ENCODE measurements around the gene CREM. TPM values are rescaled to one million over a fixed set of nuclear protein-coding genes. Genes with fewer than 3 reads are reported as not detected.

CREM gene
- total and polyA plus RNA-seq, 5 experiments from 2014 or later: 16.4 to 29.6 (median 20.4) TPM

DNA sequence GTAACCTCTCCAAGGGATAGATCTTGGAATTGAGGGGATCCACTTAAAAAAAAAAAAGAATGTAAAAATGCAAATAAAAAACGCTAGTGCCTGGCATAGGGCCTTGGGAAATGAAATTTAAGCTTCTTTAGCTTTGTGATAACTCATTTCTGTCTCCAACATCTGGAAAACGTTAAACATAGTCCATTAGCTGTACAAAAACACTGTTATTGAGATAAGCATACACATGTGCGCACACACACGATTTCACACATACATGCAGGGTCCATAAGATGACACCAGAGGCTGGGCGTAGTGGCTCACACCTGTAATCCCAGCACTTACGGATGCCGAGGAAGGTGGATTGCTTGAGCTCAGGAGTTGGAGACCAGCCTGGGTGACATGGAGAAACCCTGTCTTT is 22.8 kb upstream of the CREM start:
- POLR2A ChIA-PET: no interaction called here
- no peaks in the 10 kb centered on the region for H3K36me3 Mint-ChIP-seq
- DNase-seq (no peak), ATAC-seq (no peak)
- H3K9me3 Mint-ChIP-seq: no peaks in the 10 kb centered on the region
- no peak overlapping the region for H3K27ac Mint-ChIP-seq
- H3K27me3 Mint-ChIP-seq: peaks cover 0 to 3% (median under 1%) of the 10 kb centered on the region in 5 donors
- H3K4me1 Mint-ChIP-seq: no peaks in the 10 kb centered on the region
- H3K4me3 Mint-ChIP-seq: no peak overlapping the region

- ATAC-seq (no peak), DNase-seq (no peak)
- Mint-ChIP-seq H3K4me1 (no peaks in the 10 kb centered on the region), H3K27ac (peak overlapping the region in 2 of 10 donors; percentile 28 to 37), H3K9me3 (no peaks in the 10 kb centered on the region), H3K36me3 (no peaks in the 10 kb centered on the region), H3K27me3 (peaks cover 0 to 6% (median 3%) of the 10 kb centered on the region in 5 donors), H3K4me3 (no peak overlapping the region)
- POLR2A ChIA-PET: no interaction called here
Measured at GRCh38 chr10:35112571-35112970, 14.1 kb upstream of the CREM start.

GRCh38 chr10:35119378-35119777 is 7.3 kb upstream of the CREM start:
- peaks cover 0 to 1% (median 0%) of the 10 kb centered on the region in 4 donors for H3K4me1 Mint-ChIP-seq
- ATAC-seq: no peak
- POLR2A ChIA-PET: interaction anchor here (2.4 kb wide), 1 partner anchor 76 kb away, joined by 16 read pairs; no protein-coding TSS in a partner anchor
- DNase-seq: no peak
- H3K4me3 Mint-ChIP-seq: no peak overlapping the region
- H3K27me3 Mint-ChIP-seq: no peaks in the 10 kb centered on the region
- no peaks in the 10 kb centered on the region for H3K36me3 Mint-ChIP-seq
- peak overlapping the region in 2 of 10 donors; percentile 57 to 74 for H3K27ac Mint-ChIP-seq
- H3K9me3 Mint-ChIP-seq: no peaks in the 10 kb centered on the region

- no peaks in the 10 kb centered on the region for H3K27me3 Mint-ChIP-seq
- peak overlapping the region in 1 of 10 donors; percentile 17 for H3K4me3 Mint-ChIP-seq
- ATAC-seq: no peak
Measured at GRCh38 chr10:35124540-35124939, 2.1 kb upstream of the CREM start.

GRCh38 chr10:35126062-35126529 is 550 bp upstream of the CREM start:
- no peaks in the 10 kb centered on the region for H3K9me3 Mint-ChIP-seq
- H3K27me3 Mint-ChIP-seq: no peaks in the 10 kb centered on the region
- POLR2A ChIA-PET: interaction anchor here (0.6 to 3.9 kb wide), 10 partner anchors 9 to 1877 kb away, joined by 3 to 78 read pairs (median 4); partner anchors contain the start of gene CUL2
- peak overlapping the region; percentile 81 to 97 (median 92) for H3K4me3 Mint-ChIP-seq
- peak in 1 of 2 donors; percentile 0 for ATAC-seq
- H3K4me1 Mint-ChIP-seq: peaks cover 6 to 45% (median 35%) of the 10 kb centered on the region in 4 donors
- H3K36me3 Mint-ChIP-seq: no peaks in the 10 kb centered on the region
- peak in 2 of 10 donors; percentile 6 to 17 for DNase-seq
- peak overlapping the region; percentile 91 to 100 (median 99) for H3K27ac Mint-ChIP-seq

More at GRCh38 chr10:35124540-35124939, 2.1 kb upstream of the CREM start:
- POLR2A ChIA-PET: no interaction called here
- Mint-ChIP-seq H3K9me3 (no peaks in the 10 kb centered on the region), H3K27ac (peak overlapping the region in 8 of 10 donors; percentile 19 to 100 (median 90)), H3K36me3 (no peaks in the 10 kb centered on the region), H3K4me1 (peaks cover 5 to 33% (median 25%) of the 10 kb centered on the region in 4 donors)
- no peak for DNase-seq

DNA sequence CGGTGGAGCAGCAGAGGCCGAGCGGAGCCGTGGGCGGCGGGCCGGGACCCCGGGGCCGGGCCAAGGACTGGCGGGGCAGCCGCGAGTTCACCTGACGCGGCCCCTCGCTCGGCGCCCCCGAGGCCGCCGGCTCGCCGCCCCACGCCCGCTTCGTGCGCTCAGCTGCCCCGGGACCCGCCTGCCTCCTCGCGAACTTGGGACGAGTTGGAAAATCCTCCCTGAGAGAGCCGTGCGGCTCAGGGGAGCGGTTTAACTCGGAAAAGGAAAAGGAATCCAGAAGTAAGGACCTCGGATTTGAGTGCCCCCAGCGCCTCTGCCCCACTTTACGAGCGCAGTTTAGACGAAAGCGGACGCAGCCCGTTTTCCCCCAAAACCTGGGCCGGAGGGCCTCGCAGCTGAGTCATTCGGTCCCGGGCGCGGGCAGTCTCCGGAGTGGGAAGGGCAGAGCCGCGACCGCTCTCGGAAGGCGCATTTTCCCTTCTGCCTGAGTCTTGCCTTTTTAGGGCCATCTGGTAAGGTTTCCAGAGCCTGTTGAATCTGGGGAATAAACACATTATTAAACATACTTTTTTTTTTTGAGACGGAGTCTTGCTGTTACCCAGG is 744 bp downstream of the CREM start:
- Mint-ChIP-seq H3K4me1 (peaks cover 6 to 58% (median 42%) of the 10 kb centered on the region in 4 donors), H3K36me3 (no peaks in the 10 kb centered on the region), H3K27me3 (no peaks in the 10 kb centered on the region), H3K9me3 (no peaks in the 10 kb centered on the region), H3K4me3 (peak overlapping the region; percentile 82 to 97 (median 92)), H3K27ac (peak overlapping the region; percentile 95 to 100 (median 99))
- POLR2A ChIA-PET: interaction anchor here (0.8 to 3.9 kb wide), 11 partner anchors 9 to 210 kb away, joined by 3 to 78 read pairs (median 4); partner anchors contain the start of gene CUL2
- DNase-seq (peak in 7 of 10 donors; percentile 45 to 79 (median 54)), ATAC-seq (peak; percentile 4 to 26)

GRCh38 chr10:35129185-35129674 is 2.6 kb downstream of the CREM start:
- no peak for DNase-seq
- Mint-ChIP-seq H3K27me3 (no peaks in the 10 kb centered on the region), H3K4me3 (peak overlapping the region in 9 of 10 donors; percentile 75 to 97 (median 89)), H3K36me3 (no peaks in the 10 kb centered on the region), H3K27ac (peak overlapping the region; percentile 61 to 100 (median 99)), H3K9me3 (no peaks in the 10 kb centered on the region), H3K4me1 (peaks cover 8 to 65% (median 55%) of the 10 kb centered on the region in 4 donors)
- no peak for ATAC-seq
- POLR2A ChIA-PET: no interaction called here

- POLR2A ChIA-PET: interaction anchor here (1.8 kb wide), 1 partner anchor 65 kb away, joined by 5 read pairs; no protein-coding TSS in a partner anchor
- Mint-ChIP-seq H3K4me3 (peak overlapping the region in 4 of 10 donors; percentile 3 to 57 (median 4)), H3K27me3 (no peaks in the 10 kb centered on the region), H3K36me3 (no peaks in the 10 kb centered on the region), H3K9me3 (no peaks in the 10 kb centered on the region), H3K27ac (peak overlapping the region in 9 of 10 donors; percentile 2 to 98 (median 73)), H3K4me1 (peaks cover 9 to 62% (median 55%) of the 10 kb centered on the region in 4 donors)
- DNase-seq (no peak), ATAC-seq (no peak)
Measured at GRCh38 chr10:35130663-35131062, 4.0 kb downstream of the CREM start.

- Mint-ChIP-seq H3K36me3 (no peaks in the 10 kb centered on the region), H3K27me3 (no peaks in the 10 kb centered on the region), H3K27ac (peak overlapping the region; percentile 45 to 98 (median 84)), H3K4me3 (peak overlapping the region in 7 of 10 donors; percentile 16 to 68 (median 42)), H3K4me1 (peaks cover 12 to 67% (median 59%) of the 10 kb centered on the region in 4 donors), H3K9me3 (no peaks in the 10 kb centered on the region)
- POLR2A ChIA-PET: interaction anchor here (1.2 to 1.8 kb wide), 2 partner anchors 17 to 63 kb away, joined by 5 to 6 read pairs; no protein-coding TSS in a partner anchor
- DNase-seq (no peak), ATAC-seq (no peak)
Measured at GRCh38 chr10:35132727-35133126, 6.1 kb downstream of the CREM start.

- Mint-ChIP-seq H3K36me3 (no peaks in the 10 kb centered on the region), H3K27ac (peak overlapping the region; percentile 8 to 98 (median 66)), H3K4me3 (peak overlapping the region in 1 of 10 donors; percentile 10), H3K9me3 (no peaks in the 10 kb centered on the region), H3K27me3 (no peaks in the 10 kb centered on the region), H3K4me1 (peaks cover 11 to 61% (median 51%) of the 10 kb centered on the region in 4 donors)
- ATAC-seq (no peak), DNase-seq (no peak)
- POLR2A ChIA-PET: no interaction called here
Measured at GRCh38 chr10:35133586-35133985, 6.9 kb downstream of the CREM start.

DNA sequence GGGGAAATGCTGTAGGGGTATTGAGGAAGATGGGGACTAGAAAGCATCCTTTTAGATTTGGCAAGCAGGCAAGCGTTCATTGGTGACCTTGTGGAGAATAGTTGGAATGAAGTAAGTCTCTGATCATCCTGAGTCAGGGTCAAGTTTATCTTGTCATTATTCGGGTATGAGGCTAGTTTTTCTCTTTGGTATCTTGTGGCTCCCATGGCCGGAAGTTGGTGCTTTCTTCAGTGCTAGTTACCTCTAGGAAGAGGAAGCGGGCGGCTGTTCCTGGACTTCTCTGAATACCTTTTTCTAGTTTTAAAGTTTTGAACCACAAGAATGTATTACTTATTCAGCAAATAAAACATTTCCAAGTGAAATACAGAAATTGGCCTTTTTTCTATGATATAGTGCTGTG is 9.2 kb downstream of the CREM start:
- no peak for ATAC-seq
- no peak for DNase-seq
- Mint-ChIP-seq H3K36me3 (no peaks in the 10 kb centered on the region), H3K4me3 (peak overlapping the region in 8 of 10 donors; percentile 21 to 74 (median 40)), H3K27ac (peak overlapping the region in 9 of 10 donors; percentile 65 to 91 (median 80)), H3K4me1 (peaks cover 8 to 42% (median 34%) of the 10 kb centered on the region in 4 donors), H3K27me3 (no peaks in the 10 kb centered on the region), H3K9me3 (no peaks in the 10 kb centered on the region)
- POLR2A ChIA-PET: no interaction called here

DNA sequence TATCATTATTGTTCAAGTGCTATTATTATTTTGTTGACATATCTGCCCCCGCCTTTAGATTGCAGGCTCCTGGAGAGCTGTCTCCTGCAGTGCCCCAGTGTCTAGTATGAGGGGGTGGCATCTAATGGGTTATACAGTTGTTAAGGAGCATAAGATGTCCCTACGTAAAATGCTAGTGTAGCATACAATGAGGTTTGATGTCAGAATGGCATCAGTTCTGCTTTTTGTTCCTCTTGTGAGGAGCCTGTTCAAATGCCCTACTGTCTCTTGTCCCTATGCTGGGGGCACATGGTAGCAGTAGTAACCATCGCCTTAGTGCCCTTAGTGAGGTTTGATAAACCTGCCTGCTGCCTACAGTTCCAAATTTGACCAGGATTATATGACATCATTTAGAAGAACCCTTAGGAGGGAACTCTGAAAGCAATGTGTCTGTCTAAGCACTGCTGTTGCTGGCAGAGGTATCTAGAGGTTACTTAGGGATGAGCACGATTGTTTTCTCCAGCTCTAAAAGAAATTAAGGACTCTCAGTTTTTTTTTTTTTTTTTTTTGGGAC is 9.7 kb downstream of the CREM start:
- DNase-seq (no peak), ATAC-seq (peak; percentile 26 to 46)
- H3K4me3 Mint-ChIP-seq: peak overlapping the region in 7 of 10 donors; percentile 14 to 58 (median 36)
- H3K36me3 Mint-ChIP-seq: no peaks in the 10 kb centered on the region
- POLR2A ChIA-PET: interaction anchor here (0.7 to 1.0 kb wide), 2 partner anchors 9 to 59 kb away, joined by 3 to 4 read pairs; no protein-coding TSS in a partner anchor
- H3K27me3 Mint-ChIP-seq: no peaks in the 10 kb centered on the region
- H3K4me1 Mint-ChIP-seq: peaks cover 6 to 37% (median 31%) of the 10 kb centered on the region in 4 donors
- peak overlapping the region in 9 of 10 donors; percentile 29 to 91 (median 79) for H3K27ac Mint-ChIP-seq
- no peaks in the 10 kb centered on the region for H3K9me3 Mint-ChIP-seq

Measured in naive thymus-derived CD8-positive, alpha-beta T cell (primary cell).